ENCODE measurements around the gene CARD11.

Gene CARD11

GRCh38 chr7:2864999-2865670, 178.5 kb downstream of the CARD11 start:
- Histone ChIP-seq H3K4me1 (ENCODE audit: control insufficient read depth in 1 of 2, insufficient read depth in 1 of 2, low read depth in 1 of 2, low read length in 1 of 2) (peaks cover 21 to 23% of the 10 kb centered on the region in 2 experiments), H3K9me3 (no peaks in the 10 kb centered on the region), H3K36me3 (no peaks in the 10 kb centered on the region), H3K4me3 (ENCODE audit: low read depth in 1 of 2, low read length in 1 of 2) (no peak overlapping the region), H3K27me3 (peaks cover 14% of the 10 kb centered on the region), H3K27ac (no peak overlapping the region)
- peak; percentile 80 for TF ChIP-seq CTCF (IDR thresholded peaks at IDR 0.05)

GRCh38 chr7:2864204-2864985, 179.3 kb downstream of the CARD11 start:
- TF ChIP-seq CTCF (IDR thresholded peaks at IDR 0.05) = no peak
- Histone ChIP-seq H3K36me3 (no peaks in the 10 kb centered on the region), H3K4me3 (ENCODE audit: low read depth in 1 of 2, low read length in 1 of 2) (peak overlapping the region in 1 of 2 experiments; percentile 46), H3K27me3 (peaks cover 14% of the 10 kb centered on the region), H3K27ac (peak overlapping the region; percentile 20), H3K9me3 (no peaks in the 10 kb centered on the region), H3K4me1 (ENCODE audit: control insufficient read depth in 1 of 2, insufficient read depth in 1 of 2, low read depth in 1 of 2, low read length in 1 of 2) (peaks cover 21 to 22% of the 10 kb centered on the region in 2 experiments)

- TF ChIP-seq CTCF (IDR thresholded peaks at IDR 0.05) = no peak
- H3K27me3 ChIP-seq = peaks cover 14% of the 10 kb centered on the region
- H3K4me3 ChIP-seq (ENCODE audit: low read depth in 1 of 2, low read length in 1 of 2) = peak overlapping the region; percentile 38 to 46
- peaks cover 21 to 22% of the 10 kb centered on the region in 2 experiments for H3K4me1 ChIP-seq (ENCODE audit: control insufficient read depth in 1 of 2, insufficient read depth in 1 of 2, low read depth in 1 of 2, low read length in 1 of 2)
- H3K36me3 ChIP-seq = no peaks in the 10 kb centered on the region
- H3K27ac ChIP-seq = peak overlapping the region; percentile 20
- no peaks in the 10 kb centered on the region for H3K9me3 ChIP-seq
Measured at GRCh38 chr7:2863461-2864066, 180.1 kb downstream of the CARD11 start.

- Histone ChIP-seq H3K27me3 (peaks cover 14% of the 10 kb centered on the region), H3K4me3 (ENCODE audit: low read depth in 1 of 2, low read length in 1 of 2) (peak overlapping the region in 1 of 2 experiments; percentile 46), H3K9me3 (no peaks in the 10 kb centered on the region), H3K36me3 (no peaks in the 10 kb centered on the region), H3K27ac (no peak overlapping the region), H3K4me1 (ENCODE audit: control insufficient read depth in 1 of 2, insufficient read depth in 1 of 2, low read depth in 1 of 2, low read length in 1 of 2) (peaks cover 21 to 22% of the 10 kb centered on the region in 2 experiments)
- TF ChIP-seq CTCF (IDR thresholded peaks at IDR 0.05) = no peak
Measured at GRCh38 chr7:2862831-2863361, 180.8 kb downstream of the CARD11 start.

- H3K36me3 ChIP-seq = no peaks in the 10 kb centered on the region
- H3K27ac ChIP-seq = no peak overlapping the region
- peaks cover 21 to 22% of the 10 kb centered on the region in 2 experiments for H3K4me1 ChIP-seq (ENCODE audit: control insufficient read depth in 1 of 2, insufficient read depth in 1 of 2, low read depth in 1 of 2, low read length in 1 of 2)
- no peaks in the 10 kb centered on the region for H3K9me3 ChIP-seq
- H3K27me3 ChIP-seq = peaks cover 14% of the 10 kb centered on the region
- no peak overlapping the region for H3K4me3 ChIP-seq (ENCODE audit: low read depth in 1 of 2, low read length in 1 of 2)
- no peak for TF ChIP-seq CTCF (IDR thresholded peaks at IDR 0.05)
Measured at GRCh38 chr7:2861509-2861908, 182.2 kb downstream of the CARD11 start.
